ENCODE measurements around the gene LRMDA. TPM values are rescaled to one million over a fixed set of nuclear protein-coding genes. Genes with fewer than 3 reads are reported as not detected.

The LRMDA gene
- total and polyA plus RNA-seq, 10 of the 15 experiments (the other 5 are each of a cell fraction or from before 2014, with no cell fraction given) = 0.07 to 0.54 (median 0.29) TPM; not detected in 4

GRCh38 chr10:75496191-75496567 lies 64.8 kb downstream of the LRMDA start:
- WGBS (ENCODE audit: insufficient coverage, insufficient replicate concordance, low lambda C conversion rate, missing lambda C conversion rate) = 5% methylated on average over 1 of the region's 1 CpG
- FAIRE-seq (no peak), ATAC-seq (no peak), DNase-seq (ENCODE audit: low read depth, low spot score) (no peak)
- no peak overlapping the region for H3K4me2 ChIP-seq (ENCODE audit: control insufficient read depth, insufficient read depth)
- H3K36me3 ChIP-seq (ENCODE audit: control insufficient read depth in 2 of 2, insufficient read depth in 2 of 2, low read length in 1 of 2) = no peaks in the 10 kb centered on the region
- H3K4me3 ChIP-seq = no peak overlapping the region
- H4K20me1 ChIP-seq (ENCODE audit: control insufficient read depth, insufficient read depth) = no peaks in the 10 kb centered on the region
- H3K9me3 ChIP-seq (replicated peaks; ENCODE audit: control insufficient read depth, insufficient read depth, low read length) = no peaks in the 10 kb centered on the region; the same call in 2 of the 3 replicates
- H3K79me2 ChIP-seq (ENCODE audit: control insufficient read depth, insufficient read depth, low read length) = no peaks in the 10 kb centered on the region
- no peak overlapping the region for H3K9ac ChIP-seq (ENCODE audit: control insufficient read depth, insufficient read depth, low read length)
- POLR2A ChIA-PET = interaction anchor here (1.0 kb wide), 1 partner anchor 9 kb away, joined by 4 read pairs; no protein-coding TSS in a partner anchor
- H3K27ac ChIP-seq (ENCODE audit: control insufficient read depth, insufficient read depth) = no peak overlapping the region
- in situ Hi-C loops (cut with MboI) = no loop called here
- intact Hi-C loops (cut with micrococcal nuclease; ENCODE audit: unreplicated experiment) = no loop called here
- CTCF ChIA-PET = interaction anchor here (0.7 kb wide), 1 partner anchor 281 kb away, joined by 3 read pairs; no protein-coding TSS in a partner anchor
- SMC1A ChIA-PET (ENCODE audit: uncharacterized antibody, unreplicated experiment) = interaction anchor here (0.6 to 1.6 kb wide), 7 partner anchors 9 to 516 kb away, joined by 3 to 4 read pairs (median 3); no protein-coding TSS in a partner anchor
- no peak overlapping the region for H2AFZ ChIP-seq (ENCODE audit: control insufficient read depth, low read depth, low read length)
- no peaks in the 10 kb centered on the region; a peak in 1 of 4 replicates for H3K27me3 ChIP-seq (replicated peaks in 1 of 2; ENCODE audit: control insufficient read depth in 2 of 2, insufficient read depth in 2 of 2, low read length in 1 of 2)
- RAD21 ChIA-PET (ENCODE audit: unreplicated experiment) = no interaction called here
- H3K4me1 ChIP-seq (ENCODE audit: control insufficient read depth, insufficient read depth, low read length) = no peaks in the 10 kb centered on the region
- BruUV-seq (replicated peaks) = no TSS peak
- TF ChIP-seq E4F1 (IDR thresholded peaks at IDR 0.05; ENCODE audit: borderline replicate concordance, partially characterized antibody) (no peak), RFX5 (IDR thresholded peaks at IDR 0.05; ENCODE audit: low read depth, low read length) (no peak), SP1 (IDR thresholded peaks at IDR 0.05; ENCODE audit: low read depth, low read length) (no peak), ZBED1 (IDR thresholded peaks at IDR 0.05; ENCODE audit: borderline replicate concordance) (no peak), FOXM1 (IDR thresholded peaks at IDR 0.05; ENCODE audit: low read depth, low read length) (no peak), HDGF (IDR thresholded peaks at IDR 0.05) (no peak), RELA (IDR thresholded peaks at IDR 0.05; ENCODE audit: borderline replicate concordance, partially characterized antibody) (no peak), CBX5 (IDR thresholded peaks at IDR 0.05; ENCODE audit: low read depth) (no peak), TCF12 (IDR thresholded peaks at IDR 0.05; ENCODE audit: low read depth, low read length) (no peak), POU2F2 (IDR thresholded peaks at IDR 0.05; ENCODE audit: borderline replicate concordance, low read depth, low read length) (no peak), CEBPZ (IDR thresholded peaks at IDR 0.05; ENCODE audit: low read depth, low read length) (no peak)
- TF ChIP-seq, protein P1, sequence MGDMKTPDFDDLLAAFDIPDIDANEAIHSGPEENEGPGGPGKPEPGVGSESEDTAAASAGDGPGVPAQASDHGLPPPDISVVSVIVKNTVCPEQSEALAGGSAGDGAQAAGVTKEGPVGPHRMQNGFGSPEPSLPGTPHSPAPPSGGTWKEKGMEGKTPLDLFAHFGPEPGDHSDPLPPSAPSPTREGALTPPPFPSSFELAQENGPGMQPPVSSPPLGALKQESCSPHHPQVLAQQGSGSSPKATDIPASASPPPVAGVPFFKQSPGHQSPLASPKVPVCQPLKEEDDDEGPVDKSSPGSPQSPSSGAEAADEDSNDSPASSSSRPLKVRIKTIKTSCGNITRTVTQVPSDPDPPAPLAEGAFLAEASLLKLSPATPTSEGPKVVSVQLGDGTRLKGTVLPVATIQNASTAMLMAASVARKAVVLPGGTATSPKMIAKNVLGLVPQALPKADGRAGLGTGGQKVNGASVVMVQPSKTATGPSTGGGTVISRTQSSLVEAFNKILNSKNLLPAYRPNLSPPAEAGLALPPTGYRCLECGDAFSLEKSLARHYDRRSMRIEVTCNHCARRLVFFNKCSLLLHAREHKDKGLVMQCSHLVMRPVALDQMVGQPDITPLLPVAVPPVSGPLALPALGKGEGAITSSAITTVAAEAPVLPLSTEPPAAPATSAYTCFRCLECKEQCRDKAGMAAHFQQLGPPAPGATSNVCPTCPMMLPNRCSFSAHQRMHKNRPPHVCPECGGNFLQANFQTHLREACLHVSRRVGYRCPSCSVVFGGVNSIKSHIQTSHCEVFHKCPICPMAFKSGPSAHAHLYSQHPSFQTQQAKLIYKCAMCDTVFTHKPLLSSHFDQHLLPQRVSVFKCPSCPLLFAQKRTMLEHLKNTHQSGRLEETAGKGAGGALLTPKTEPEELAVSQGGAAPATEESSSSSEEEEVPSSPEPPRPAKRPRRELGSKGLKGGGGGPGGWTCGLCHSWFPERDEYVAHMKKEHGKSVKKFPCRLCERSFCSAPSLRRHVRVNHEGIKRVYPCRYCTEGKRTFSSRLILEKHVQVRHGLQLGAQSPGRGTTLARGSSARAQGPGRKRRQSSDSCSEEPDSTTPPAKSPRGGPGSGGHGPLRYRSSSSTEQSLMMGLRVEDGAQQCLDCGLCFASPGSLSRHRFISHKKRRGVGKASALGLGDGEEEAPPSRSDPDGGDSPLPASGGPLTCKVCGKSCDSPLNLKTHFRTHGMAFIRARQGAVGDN (IDR thresholded peaks at IDR 0.05) = no peak
- TF ChIP-seq, protein P2, sequence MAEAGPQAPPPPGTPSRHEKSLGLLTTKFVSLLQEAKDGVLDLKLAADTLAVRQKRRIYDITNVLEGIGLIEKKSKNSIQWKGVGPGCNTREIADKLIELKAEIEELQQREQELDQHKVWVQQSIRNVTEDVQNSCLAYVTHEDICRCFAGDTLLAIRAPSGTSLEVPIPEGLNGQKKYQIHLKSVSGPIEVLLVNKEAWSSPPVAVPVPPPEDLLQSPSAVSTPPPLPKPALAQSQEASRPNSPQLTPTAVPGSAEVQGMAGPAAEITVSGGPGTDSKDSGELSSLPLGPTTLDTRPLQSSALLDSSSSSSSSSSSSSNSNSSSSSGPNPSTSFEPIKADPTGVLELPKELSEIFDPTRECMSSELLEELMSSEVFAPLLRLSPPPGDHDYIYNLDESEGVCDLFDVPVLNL (IDR thresholded peaks at IDR 0.05; ENCODE audit: low read depth, low read length) = no peak
- TF ChIP-seq, protein P3, sequence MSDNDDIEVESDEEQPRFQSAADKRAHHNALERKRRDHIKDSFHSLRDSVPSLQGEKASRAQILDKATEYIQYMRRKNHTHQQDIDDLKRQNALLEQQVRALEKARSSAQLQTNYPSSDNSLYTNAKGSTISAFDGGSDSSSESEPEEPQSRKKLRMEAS (IDR thresholded peaks at IDR 0.05; ENCODE audit: low read depth, low read length) = no peak

Measured in GM12878 (cell line).